HepG2 (cell line): ENCODE measurements around the gene NOB1. TPM values are rescaled to one million over a fixed set of nuclear protein-coding genes. Genes with fewer than 3 reads are reported as not detected.

Source experiments
- AGO1 ChIP-seq: fragments of 200-400 bp; formaldehyde crosslinking; IDR thresholded peaks from 2 replicates; pipeline ENCODE4 v1.6.1; 2017; ENCODE audit warnings: mild to moderate bottlenecking, low read depth, low read length, moderate library complexity; ENCODE audit not compliant: poor library complexity, severe bottlenecking
- AKAP8 ChIP-seq: sonication (generic); formaldehyde crosslinking; IDR thresholded peaks from 2 replicates; pipeline ENCODE4 v1.5.1; 2020; ENCODE audit warnings: mild to moderate bottlenecking, missing genetic modification reagents
- ARID3A ChIP-seq: IDR thresholded peaks from 2 replicates; pipeline ENCODE4 v1.6.1; 2012; ENCODE audit warnings: low read depth, low read length, improper control_type of control experiment
- NCOA1 ChIP-seq: sonication (generic); formaldehyde crosslinking; IDR thresholded peaks from 2 replicates; pipeline ENCODE4 v1.9.0; 2021; ENCODE audit warnings: missing genetic modification reagents
- NCOA2 ChIP-seq: sonication (generic); formaldehyde crosslinking; IDR thresholded peaks from 2 replicates; pipeline ENCODE4 v1.8.0; 2022; ENCODE audit warnings: inconsistent platforms
- PAX8 ChIP-seq: sonication (generic); formaldehyde crosslinking; IDR thresholded peaks from 2 replicates; pipeline ENCODE4 v1.8.0; 2022; ENCODE audit warnings: mild to moderate bottlenecking, missing genetic modification reagents, borderline replicate concordance
- PCBP2 ChIP-seq: fragments of 200-400 bp; formaldehyde crosslinking; optimal IDR thresholded peaks from 2 replicates; pipeline ENCODE3; 2018; ENCODE audit warnings: low read length, low read depth; ENCODE audit not compliant: poor library complexity, severe bottlenecking
- RFXAP ChIP-seq: sonication (generic); formaldehyde crosslinking; IDR thresholded peaks from 2 replicates; pipeline ENCODE4 v1.4.0; 2020; ENCODE audit warnings: missing genetic modification reagents, borderline replicate concordance
- SNAI1 ChIP-seq: sonication (generic); formaldehyde crosslinking; IDR thresholded peaks from 2 replicates; pipeline ENCODE4 v1.5.0; 2020; ENCODE audit warnings: mild to moderate bottlenecking, missing genetic modification reagents, borderline replicate concordance
- SRY ChIP-seq: sonication (generic); formaldehyde crosslinking; IDR thresholded peaks from 2 replicates; pipeline ENCODE4 v1.8.0; 2022; ENCODE audit warnings: mild to moderate bottlenecking, missing genetic modification reagents
- TBX3 ChIP-seq: fragments of 450-650 bp; IDR thresholded peaks from 2 replicates; pipeline ENCODE4 v1.6.1; 2017; ENCODE audit warnings: antibody characterized with exemption, mild to moderate bottlenecking, inconsistent platforms, borderline replicate concordance
- TMF1 ChIP-seq: sonication (generic); formaldehyde crosslinking; IDR thresholded peaks from 2 replicates; pipeline ENCODE4 v1.8.1; 2022; ENCODE audit warnings: low read depth, missing genetic modification reagents
- ZBTB7B ChIP-seq: sonication (generic); formaldehyde crosslinking; IDR thresholded peaks from 2 replicates; pipeline ENCODE4 v1.4.0; 2020; ENCODE audit warnings: missing genetic modification reagents
- ZFX ChIP-seq: sonication (generic); formaldehyde crosslinking; IDR thresholded peaks from 2 replicates; pipeline ENCODE4 v1.4.0; 2020; ENCODE audit warnings: mild to moderate bottlenecking, low read depth, missing genetic modification reagents, moderate library complexity
- ZIK1 ChIP-seq: sonication (generic); formaldehyde crosslinking; IDR thresholded peaks from 2 replicates; pipeline ENCODE4 v1.5.0; 2020; ENCODE audit warnings: mild to moderate bottlenecking, low read depth, missing genetic modification reagents, borderline replicate concordance
- ZNF264 ChIP-seq: sonication (generic); formaldehyde crosslinking; IDR thresholded peaks from 2 replicates; pipeline ENCODE4 v1.4.0; 2020; ENCODE audit warnings: missing genetic modification reagents
- ZNF44 ChIP-seq: sonication (generic); formaldehyde crosslinking; IDR thresholded peaks from 2 replicates; pipeline ENCODE4 v1.5.1; 2020; ENCODE audit warnings: mild to moderate bottlenecking, missing genetic modification reagents
- ZSCAN20 ChIP-seq: sonication (generic); formaldehyde crosslinking; IDR thresholded peaks from 2 replicates; pipeline ENCODE4 v1.4.0; 2020; ENCODE audit warnings: missing genetic modification reagents, mild to moderate bottlenecking, borderline replicate concordance
- ZSCAN22 ChIP-seq: sonication (generic); formaldehyde crosslinking; IDR thresholded peaks from 2 replicates; pipeline ENCODE4 v1.4.0; 2020; ENCODE audit warnings: mild to moderate bottlenecking, missing genetic modification reagents
- polyA plus RNA-seq, 8 experiments: library from polyadenylated mRNA; depleted of rRNA in 3 of 8; stranded (reverse) in 7 of 8; unstranded in 1 of 8; fragments of >200 nt; fragmentation: Illumina TruSeq in 4 of 8; extraction: Trizol in 4 of 8; gene quantifications; 2 replicates each; pipeline versions ENCODE4 v1.2.1 to v1.2.3, GENCODE V29; 2011 to 2016; ENCODE audit warnings: low read depth in 4 of 8, missing spikeins in 1 of 8, mixed read lengths in 1 of 8; ENCODE audit not compliant: insufficient read depth in 1 of 8
- total RNA-seq, 5 experiments: library from RNA; depleted of rRNA; stranded (reverse); fragments of >200 nt; fragmentation: Illumina TruSeq; extraction: Trizol; gene quantifications; 2 replicates each; pipeline ENCODE4 v1.2.3, GENCODE V29; 2016; ENCODE audit warnings: low read depth in 1 of 5
- TF ChIP-seq, protein P1 (sequence below): sonication (generic); formaldehyde crosslinking; IDR thresholded peaks from 2 replicates; pipeline ENCODE4 v1.4.0; 2020; ENCODE audit warnings: mild to moderate bottlenecking, missing genetic modification reagents
- TF ChIP-seq, protein P2 (sequence below): sonication (generic); formaldehyde crosslinking; IDR thresholded peaks from 2 replicates; pipeline ENCODE4 v1.4.0; 2020; ENCODE audit warnings: missing genetic modification reagents
- TF ChIP-seq, protein P3 (sequence below): sonication (generic); formaldehyde crosslinking; IDR thresholded peaks from 2 replicates; pipeline ENCODE4 v1.9.0; 2021; ENCODE audit warnings: missing genetic modification reagents, borderline replicate concordance

NOB1 gene
- total and polyA plus RNA-seq, 2 of the 13 experiments (the other 11 are each of a cell fraction or from before 2014, with no cell fraction given), result 47.1 to 162 TPM

- TF ChIP-seq ZNF264 (CRISPR knock-in tag) (0 out of 2 replicates have a peak, but pooled peaks have one; percentile 36), NCOA1 (CRISPR knock-in tag) (no peak), AGO1 (no peak), SNAI1 (CRISPR knock-in tag) (no peak), ZBTB7B (CRISPR knock-in tag) (0 out of 2 replicates have a peak, but pooled peaks have one; percentile 6), AKAP8 (CRISPR knock-in tag) (no peak), ZFX (no peak), PCBP2 (no peak), TBX3 (no peak), RFXAP (CRISPR knock-in tag) (0 out of 2 replicates have a peak, but pooled peaks have one; percentile 21), ZSCAN20 (CRISPR knock-in tag) (0 out of 2 replicates have a peak, but pooled peaks have one; percentile 60), ZNF44 (CRISPR knock-in tag) (no peak), NCOA2 (CRISPR knock-in tag) (no peak), ARID3A (no peak), TMF1 (CRISPR knock-in tag) (0 out of 2 replicates have a peak, but pooled peaks have one; percentile 1), SRY (no peak), ZIK1 (CRISPR knock-in tag) (no peak), ZSCAN22 (no peak), PAX8 (no peak)
- TF ChIP-seq, protein P1, sequence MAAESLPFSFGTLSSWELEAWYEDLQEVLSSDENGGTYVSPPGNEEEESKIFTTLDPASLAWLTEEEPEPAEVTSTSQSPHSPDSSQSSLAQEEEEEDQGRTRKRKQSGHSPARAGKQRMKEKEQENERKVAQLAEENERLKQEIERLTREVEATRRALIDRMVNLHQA, result no peak
- TF ChIP-seq, protein P2, sequence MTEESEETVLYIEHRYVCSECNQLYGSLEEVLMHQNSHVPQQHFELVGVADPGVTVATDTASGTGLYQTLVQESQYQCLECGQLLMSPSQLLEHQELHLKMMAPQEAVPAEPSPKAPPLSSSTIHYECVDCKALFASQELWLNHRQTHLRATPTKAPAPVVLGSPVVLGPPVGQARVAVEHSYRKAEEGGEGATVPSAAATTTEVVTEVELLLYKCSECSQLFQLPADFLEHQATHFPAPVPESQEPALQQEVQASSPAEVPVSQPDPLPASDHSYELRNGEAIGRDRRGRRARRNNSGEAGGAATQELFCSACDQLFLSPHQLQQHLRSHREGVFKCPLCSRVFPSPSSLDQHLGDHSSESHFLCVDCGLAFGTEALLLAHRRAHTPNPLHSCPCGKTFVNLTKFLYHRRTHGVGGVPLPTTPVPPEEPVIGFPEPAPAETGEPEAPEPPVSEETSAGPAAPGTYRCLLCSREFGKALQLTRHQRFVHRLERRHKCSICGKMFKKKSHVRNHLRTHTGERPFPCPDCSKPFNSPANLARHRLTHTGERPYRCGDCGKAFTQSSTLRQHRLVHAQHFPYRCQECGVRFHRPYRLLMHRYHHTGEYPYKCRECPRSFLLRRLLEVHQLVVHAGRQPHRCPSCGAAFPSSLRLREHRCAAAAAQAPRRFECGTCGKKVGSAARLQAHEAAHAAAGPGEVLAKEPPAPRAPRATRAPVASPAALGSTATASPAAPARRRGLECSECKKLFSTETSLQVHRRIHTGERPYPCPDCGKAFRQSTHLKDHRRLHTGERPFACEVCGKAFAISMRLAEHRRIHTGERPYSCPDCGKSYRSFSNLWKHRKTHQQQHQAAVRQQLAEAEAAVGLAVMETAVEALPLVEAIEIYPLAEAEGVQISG (CRISPR knock-in tag), result no peak
- TF ChIP-seq, protein P3, sequence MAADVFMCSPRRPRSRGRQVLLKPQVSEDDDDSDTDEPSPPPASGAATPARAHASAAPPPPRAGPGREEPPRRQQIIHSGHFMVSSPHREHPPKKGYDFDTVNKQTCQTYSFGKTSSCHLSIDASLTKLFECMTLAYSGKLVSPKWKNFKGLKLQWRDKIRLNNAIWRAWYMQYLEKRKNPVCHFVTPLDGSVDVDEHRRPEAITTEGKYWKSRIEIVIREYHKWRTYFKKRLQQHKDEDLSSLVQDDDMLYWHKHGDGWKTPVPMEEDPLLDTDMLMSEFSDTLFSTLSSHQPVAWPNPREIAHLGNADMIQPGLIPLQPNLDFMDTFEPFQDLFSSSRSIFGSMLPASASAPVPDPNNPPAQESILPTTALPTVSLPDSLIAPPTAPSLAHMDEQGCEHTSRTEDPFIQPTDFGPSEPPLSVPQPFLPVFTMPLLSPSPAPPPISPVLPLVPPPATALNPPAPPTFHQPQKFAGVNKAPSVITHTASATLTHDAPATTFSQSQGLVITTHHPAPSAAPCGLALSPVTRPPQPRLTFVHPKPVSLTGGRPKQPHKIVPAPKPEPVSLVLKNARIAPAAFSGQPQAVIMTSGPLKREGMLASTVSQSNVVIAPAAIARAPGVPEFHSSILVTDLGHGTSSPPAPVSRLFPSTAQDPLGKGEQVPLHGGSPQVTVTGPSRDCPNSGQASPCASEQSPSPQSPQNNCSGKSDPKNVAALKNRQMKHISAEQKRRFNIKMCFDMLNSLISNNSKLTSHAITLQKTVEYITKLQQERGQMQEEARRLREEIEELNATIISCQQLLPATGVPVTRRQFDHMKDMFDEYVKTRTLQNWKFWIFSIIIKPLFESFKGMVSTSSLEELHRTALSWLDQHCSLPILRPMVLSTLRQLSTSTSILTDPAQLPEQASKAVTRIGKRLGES (CRISPR knock-in tag), result no peak
These were observed 8.3 kb upstream of the NOB1 start (continued) for GRCh38 chr16:69762814-69763598.
